HG03139 (cell line): ENCODE results near the gene CFAP91.

ENCODE experiments used
- ATAC-seq: cut with Tn5 transposase; IDR thresholded peaks from one replicate; pipeline ENCODE4 v1.9.1; 2021; ENCODE audit not compliant: unreplicated experiment

Gene CFAP91

DNA sequence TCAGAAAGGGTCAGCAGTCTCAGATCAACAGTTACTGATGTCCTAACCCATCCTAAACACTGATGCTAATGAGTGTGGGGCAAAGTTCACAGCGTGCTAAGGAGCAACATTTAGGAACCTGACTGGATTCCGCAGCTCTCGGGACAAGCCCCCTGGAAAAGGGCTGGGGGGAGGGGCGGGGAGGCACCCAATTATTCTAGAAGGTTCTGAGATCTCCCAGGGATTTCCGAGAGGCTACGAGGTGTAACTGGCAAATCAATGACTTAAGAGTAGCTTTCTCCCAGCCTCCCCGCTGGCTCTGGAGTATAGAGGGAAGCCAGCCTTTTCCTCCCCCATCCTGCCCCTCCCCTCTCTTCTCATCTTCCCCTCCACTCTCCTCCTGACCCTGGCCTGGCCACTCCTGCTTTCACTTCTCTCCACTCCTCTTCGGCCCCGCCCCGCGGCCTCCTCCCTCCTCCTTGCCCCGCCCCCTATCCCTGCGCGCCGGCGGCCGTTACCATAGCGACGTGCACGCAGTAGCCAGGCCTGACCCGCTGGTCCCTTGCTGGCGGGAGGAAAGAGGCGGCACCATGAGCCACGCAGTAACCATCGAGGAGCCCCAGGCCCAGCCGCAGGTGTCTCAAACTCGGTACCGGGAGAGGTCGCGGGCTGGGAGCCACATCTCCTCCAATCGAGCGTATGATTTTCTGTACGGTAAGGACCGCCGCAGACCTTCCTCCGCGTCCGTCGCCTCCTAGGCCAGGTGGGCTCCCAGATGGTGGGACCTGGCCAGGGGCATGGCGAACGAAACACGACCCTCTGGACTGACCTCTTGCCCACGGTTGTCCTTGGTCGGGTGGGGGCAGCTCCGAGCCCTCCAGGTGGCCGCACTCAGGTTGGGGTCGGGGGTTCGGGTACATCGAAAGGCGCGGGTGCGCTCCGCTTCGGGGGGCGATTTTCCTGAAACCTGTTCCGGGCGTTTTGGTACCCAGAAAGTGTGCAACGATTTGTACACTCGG lies at the start of gene CFAP91:
Gene CFAP91 (plus strand): TSS at position 493 of the 998 bp plus-strand sequence. CDS start 77 bp downstream, at position 570.
- peak; percentile 93 for ATAC-seq

DNA sequence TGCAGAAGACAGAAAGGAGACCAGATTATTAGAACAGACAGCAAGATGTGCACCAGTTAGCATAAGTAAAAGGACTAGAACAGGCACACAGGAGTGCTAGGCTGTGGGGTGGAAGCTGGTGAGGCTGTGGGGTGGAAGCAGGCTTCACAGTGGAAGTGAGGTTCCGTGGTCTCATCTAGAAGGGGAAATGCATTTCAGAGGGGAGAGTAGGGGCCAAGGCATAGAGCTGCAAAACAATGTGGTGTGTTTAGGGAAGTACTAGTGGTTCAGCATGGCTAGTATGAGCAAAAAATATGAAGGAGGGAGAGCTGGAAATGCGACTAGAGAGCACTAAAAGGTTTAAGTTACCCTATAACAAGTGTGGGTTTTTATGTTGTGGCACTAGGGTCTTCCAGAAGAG lies 48.9 kb upstream of the CFAP91 start:
- no peak for ATAC-seq

GRCh38 chr3:119657887-119658702 lies 44.7 kb upstream of the CFAP91 start:
- no peak for ATAC-seq

- ATAC-seq: no peak
These were observed 43.8 kb upstream of the CFAP91 start for GRCh38 chr3:119658994-119659393.

DNA sequence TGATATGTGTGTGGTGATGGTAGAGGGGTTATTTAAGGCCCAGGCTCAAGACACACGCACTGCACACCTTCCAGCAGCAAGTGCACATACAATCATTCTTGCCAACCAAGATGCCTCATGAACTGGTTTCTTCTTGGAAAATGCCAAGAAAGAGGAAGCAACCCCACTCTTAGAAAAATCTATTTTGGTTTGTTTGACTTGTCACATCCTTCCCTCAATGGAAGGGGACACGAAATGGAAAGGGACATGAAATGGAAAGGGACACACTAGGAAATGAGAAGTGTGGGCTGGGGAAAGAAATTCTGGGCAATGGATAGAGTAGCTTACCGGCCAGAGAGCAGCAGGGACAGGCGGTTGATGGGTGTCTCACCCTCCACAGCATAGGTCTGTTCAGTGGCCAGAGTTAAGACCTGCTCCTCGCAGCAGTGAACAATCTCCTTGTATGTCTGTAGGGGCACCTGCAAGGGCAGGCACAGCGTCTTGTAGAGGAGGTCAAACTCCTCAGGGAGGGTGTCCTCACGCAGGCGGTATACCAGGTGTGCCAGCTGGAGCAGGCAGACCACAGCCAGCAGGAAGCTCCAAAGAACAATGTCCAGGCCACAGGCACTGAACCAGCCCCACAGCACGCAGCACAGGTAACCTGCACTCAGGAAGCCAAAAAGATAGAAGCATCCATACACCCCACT lies 43.1 kb upstream of the CFAP91 start:
- no peak for ATAC-seq

- no peak for ATAC-seq
These were observed 42.1 kb upstream of the CFAP91 start, which contains the start of gene POPDC2 for GRCh38 chr3:119660474-119661440. Gene POPDC2 (minus strand): TSS chr3:119660589. CDS start chr3:119660423, 166 bp downstream.

GRCh38 chr3:119662604-119663373 lies 40.0 kb upstream of the CFAP91 start:
- no peak for ATAC-seq

DNA sequence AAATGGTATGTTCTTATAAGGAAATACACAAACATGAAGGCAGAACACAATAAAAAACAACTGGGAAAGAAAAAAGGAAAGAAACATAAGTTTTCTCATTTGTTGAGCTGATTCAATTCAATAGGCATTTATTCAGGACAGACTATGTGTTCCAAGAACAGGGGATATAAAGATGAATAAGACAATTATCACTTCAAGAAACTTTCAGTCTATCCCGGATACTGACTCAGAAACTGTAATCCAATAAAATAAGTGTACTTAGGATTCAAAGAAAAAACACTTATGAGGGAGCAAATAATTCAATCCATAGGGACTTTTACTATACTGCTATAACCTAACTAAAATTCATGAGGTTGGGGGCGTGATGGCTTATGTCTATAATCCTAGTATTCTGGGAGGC lies 38.9 kb upstream of the CFAP91 start:
- no peak for ATAC-seq

DNA sequence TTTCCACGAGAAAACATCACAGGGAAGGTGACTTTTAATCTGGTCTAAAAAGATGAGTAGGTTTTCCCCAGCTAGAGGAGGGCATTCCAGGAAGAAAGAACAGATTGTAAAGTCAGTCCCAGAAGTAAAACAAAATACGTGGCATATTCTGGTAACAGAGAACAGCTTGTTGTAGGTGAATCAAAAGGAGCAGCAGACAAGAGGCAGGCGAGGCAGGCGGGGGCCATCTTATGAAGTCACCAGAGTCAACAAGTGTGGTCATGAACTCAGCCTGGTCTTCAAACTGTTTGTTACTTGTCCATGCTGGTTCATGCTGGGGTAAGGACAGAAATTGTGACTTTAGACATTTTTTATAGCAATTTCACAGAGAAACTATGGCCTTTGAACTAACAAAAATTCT lies 38.5 kb upstream of the CFAP91 start:
- ATAC-seq: no peak

DNA sequence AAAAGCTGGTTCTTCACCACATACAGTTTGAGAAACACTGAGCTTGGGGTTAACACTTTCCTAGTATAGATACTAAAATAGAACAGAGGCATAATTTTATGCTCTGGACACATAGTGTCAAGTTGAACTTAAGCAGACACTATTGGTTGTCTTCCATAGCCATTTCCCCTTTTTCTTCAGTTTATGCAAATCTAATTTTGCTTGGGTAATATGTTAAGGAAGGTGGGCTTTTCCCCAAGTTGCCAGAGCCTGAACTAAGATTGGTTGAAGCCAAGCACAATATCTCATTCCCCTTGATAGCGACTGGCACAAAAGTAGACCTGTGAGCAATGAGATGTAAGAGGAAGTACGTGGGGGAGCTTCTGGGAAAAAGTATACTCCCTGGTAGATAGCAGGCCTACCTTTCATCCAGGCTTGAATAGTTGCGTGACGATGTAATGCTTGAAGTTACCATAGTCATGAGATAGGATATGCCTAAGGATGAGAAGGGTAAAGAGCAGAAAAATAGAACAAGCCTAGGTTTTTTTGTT lies 37.9 kb upstream of the CFAP91 start:
- no peak for ATAC-seq

DNA sequence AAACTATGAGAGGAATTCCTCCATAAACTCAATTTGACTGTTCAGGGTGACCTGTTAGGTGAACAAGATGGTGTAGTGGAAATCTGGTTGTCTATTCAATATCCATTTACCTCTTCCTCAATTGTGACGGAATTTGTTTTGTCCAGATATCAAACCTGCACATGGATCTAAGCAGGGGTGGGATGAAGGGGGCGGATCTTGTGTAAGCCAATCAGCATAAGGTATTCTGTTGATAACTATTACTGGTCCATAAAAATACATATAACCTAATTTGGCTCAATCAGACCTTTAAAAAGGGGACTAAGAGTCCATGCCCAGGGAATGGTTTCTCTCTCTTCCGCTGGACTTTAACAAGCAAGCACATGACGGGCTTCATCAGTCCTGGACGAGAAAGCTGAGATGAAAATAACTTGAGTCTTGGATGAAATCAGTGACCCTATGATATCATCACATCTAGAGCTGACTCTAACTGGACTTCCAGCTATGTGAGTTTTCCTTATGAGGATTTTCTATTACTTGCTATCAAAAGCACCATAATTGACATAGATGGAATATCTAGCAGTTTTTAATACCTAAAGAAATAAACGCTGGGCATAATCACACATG lies 36.8 kb upstream of the CFAP91 start:
- no peak for ATAC-seq

DNA sequence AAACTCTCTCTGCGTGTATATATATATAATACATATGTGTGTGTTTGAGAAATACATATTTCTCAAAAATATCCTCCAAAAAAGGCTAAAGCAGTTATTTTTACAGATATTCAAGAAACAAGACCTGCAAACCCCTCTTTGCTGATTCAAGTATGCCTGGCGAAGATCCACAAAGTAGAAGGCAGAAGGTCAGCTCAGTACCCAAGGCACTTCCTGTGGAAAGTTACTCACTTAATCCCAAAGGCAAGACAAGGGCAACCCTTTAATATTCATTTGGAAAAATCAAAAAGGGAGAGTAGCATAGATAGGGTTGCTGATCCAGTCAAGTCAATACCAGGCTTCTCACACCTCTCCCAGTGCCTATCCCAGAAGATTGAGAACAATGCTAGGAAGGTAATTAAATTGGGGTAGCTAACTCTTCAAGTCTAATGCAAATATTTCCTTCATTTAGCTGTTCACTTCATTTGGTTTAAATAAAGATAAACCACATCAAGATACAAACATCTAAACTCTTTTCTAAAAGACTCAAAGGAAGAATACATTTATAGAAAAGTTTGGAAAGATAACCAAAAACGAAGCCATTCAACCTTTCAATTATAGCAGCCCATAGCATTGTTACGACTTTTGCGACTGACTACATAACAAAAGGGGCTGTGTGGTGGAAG lies 32.8 kb upstream of the CFAP91 start:
- no peak for ATAC-seq

- ATAC-seq: no peak
These were observed 30.0 kb upstream of the CFAP91 start for GRCh38 chr3:119672776-119673175.

DNA sequence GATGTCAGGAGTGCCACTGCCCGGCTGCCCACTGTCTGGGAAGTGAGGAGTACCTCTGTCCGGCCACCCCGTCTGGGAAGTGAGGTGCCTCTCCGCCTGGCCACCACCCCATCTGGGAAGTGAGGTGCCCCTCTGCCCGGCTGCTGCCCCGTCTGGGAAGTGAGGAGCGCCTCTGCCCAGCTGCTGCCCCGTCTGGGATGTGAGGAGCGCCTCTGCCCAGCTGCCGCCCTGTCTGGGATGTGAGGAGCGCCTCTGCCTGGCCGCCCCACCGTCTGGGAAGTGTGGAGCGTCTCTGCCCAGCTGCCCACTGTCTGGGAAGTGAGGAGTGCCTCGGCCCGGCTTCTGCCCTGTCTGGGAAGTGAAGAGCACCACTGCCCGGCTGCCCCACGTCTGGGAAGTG lies 28.9 kb upstream of the CFAP91 start:
- ATAC-seq: no peak

GRCh38 chr3:119675188-119675874 lies 27.5 kb upstream of the CFAP91 start:
- ATAC-seq: no peak

GRCh38 chr3:119676020-119676419 lies 26.8 kb upstream of the CFAP91 start:
- ATAC-seq: no peak
